Renal cortical epithelial cell (primary cell): ENCODE results near the gene SERTM2. TPM values are rescaled to one million over a fixed set of nuclear protein-coding genes. Genes with fewer than 3 reads are reported as not detected.
"Not testable (repeated sequence)": the region's sequence is repeated elsewhere in the genome, so short reads cannot be mapped to it uniquely, and the experiment has no call there.

Source experiments
- DNase-seq: peaks from one replicate; pipeline ENCODE4 v3.0.0-alpha.2; 2011; ENCODE audit warnings: low read depth
- total RNA-seq: library from RNA; depleted of rRNA; stranded (reverse); fragments of >200 nt; gene quantifications from 2 replicates; pipeline ENCODE4 v1.2.3, GENCODE V29; 2014

SERTM2 gene
- total RNA-seq = 0.17 and 0.40 TPM in 2 replicates

- DNase-seq = peak; percentile 55
These were observed at the start of gene SERTM2 for GRCh38 chrX:111511477-111511876. SERTM2 (plus strand) TSS chrX:111511645; CDS start chrX:111518858, 7,213 bp downstream.

- no peak for DNase-seq
These were observed 45.8 kb upstream of the SERTM2 start for GRCh38 chrX:111465669-111466068.

GRCh38 chrX:111467896-111468295, 43.5 kb upstream of the SERTM2 start:
- DNase-seq = no peak

GRCh38 chrX:111470681-111471403, 40.6 kb upstream of the SERTM2 start:
- no peak for DNase-seq

GRCh38 chrX:111481896-111482295, 29.5 kb upstream of the SERTM2 start:
- DNase-seq = peak; percentile 77

GRCh38 chrX:111483135-111483534, 28.3 kb upstream of the SERTM2 start:
- peak; percentile 94 for DNase-seq

GRCh38 chrX:111483881-111484280, 27.6 kb upstream of the SERTM2 start:
- peak; percentile 78 for DNase-seq

GRCh38 chrX:111490688-111491087, 20.8 kb upstream of the SERTM2 start:
- DNase-seq = peak; percentile 37

GRCh38 chrX:111492085-111492484, 19.4 kb upstream of the SERTM2 start:
- DNase-seq = no peak

- DNase-seq = no peak
These were observed 12.8 kb upstream of the SERTM2 start for GRCh38 chrX:111498538-111499103.

GRCh38 chrX:111503485-111503993, 7.9 kb upstream of the SERTM2 start:
- no peak for DNase-seq

GRCh38 chrX:111504941-111505340, 6.5 kb upstream of the SERTM2 start:
- DNase-seq = no peak

GRCh38 chrX:111505783-111506182, 5.7 kb upstream of the SERTM2 start:
- no peak for DNase-seq

GRCh38 chrX:111506826-111507225, 4.6 kb upstream of the SERTM2 start:
- peak; percentile 68 for DNase-seq

- peak; percentile 89 for DNase-seq
These were observed 3.5 kb upstream of the SERTM2 start for GRCh38 chrX:111507933-111508332.

- no peak for DNase-seq
These were observed 3.9 kb downstream of the SERTM2 start for GRCh38 chrX:111515298-111515697.

- DNase-seq = no peak
These were observed 7.2 kb downstream of the SERTM2 start for GRCh38 chrX:111518667-111519066.

GRCh38 chrX:111519215-111519614, 7.8 kb downstream of the SERTM2 start:
- DNase-seq = peak; percentile 79

GRCh38 chrX:111520506-111520905, 9.1 kb downstream of the SERTM2 start:
- no peak for DNase-seq

- DNase-seq = no peak
These were observed 9.7 kb downstream of the SERTM2 start for GRCh38 chrX:111521169-111521568.

- no peak for DNase-seq
These were observed 31.8 kb downstream of the SERTM2 start for GRCh38 chrX:111543212-111543741.

GRCh38 chrX:111549235-111549634, 37.8 kb downstream of the SERTM2 start:
- DNase-seq = not testable (repeated sequence)

GRCh38 chrX:111555406-111555958, 44.0 kb downstream of the SERTM2 start:
- no peak for DNase-seq
